Effector memory CD8-positive, alpha-beta T cell (primary cell): ENCODE measurements around the gene GRAMD1B.
"Not testable (repeated sequence)": the region's sequence is repeated elsewhere in the genome, so short reads cannot be mapped to it uniquely, and the experiment has no call there.

Experiments used
- ATAC-seq: fragments of 150-1000 bp; cut with Tn5 transposase; replicated peaks from 2 replicates; pipeline ENCODE4 v1.10.0; 2021; ENCODE audit warnings: mild to moderate bottlenecking, moderate library complexity
- DNase-seq, 3 experiments: peaks; one replicate each; pipeline ENCODE4 v3.0.0; 2021
- H3K27ac Mint-ChIP-seq, 2 donors: one replicate each; pipeline ENCODE4 v1.8.0; 2022; ENCODE audit warnings: mild to moderate bottlenecking in 2 of 2, mixed read lengths in 2 of 2, moderate library complexity in 2 of 2
- H3K27me3 Mint-ChIP-seq, 2 donors: one replicate each; pipeline ENCODE4 v1.8.0; 2022; ENCODE audit warnings: mixed read lengths in 2 of 2
- H3K36me3 Mint-ChIP-seq: one replicate; pipeline ENCODE4 v1.8.0; 2022; ENCODE audit warnings: mild to moderate bottlenecking, moderate library complexity, mixed read lengths; ENCODE audit not compliant: insufficient read depth
- H3K4me1 Mint-ChIP-seq, 2 donors: one replicate each; pipeline ENCODE4 v1.8.0; 2022; ENCODE audit warnings: low read depth in 2 of 2, mixed read lengths in 2 of 2
- H3K4me3 Mint-ChIP-seq, 2 donors: one replicate each; pipeline ENCODE4 v1.8.0; 2022; ENCODE audit warnings: mild to moderate bottlenecking in 2 of 2, mixed read lengths in 2 of 2, moderate library complexity in 2 of 2
- H3K9me3 Mint-ChIP-seq, 2 donors: one replicate each; pipeline ENCODE4 v1.8.0; 2022; ENCODE audit warnings: mixed read lengths in 2 of 2

Gene GRAMD1B

DNA sequence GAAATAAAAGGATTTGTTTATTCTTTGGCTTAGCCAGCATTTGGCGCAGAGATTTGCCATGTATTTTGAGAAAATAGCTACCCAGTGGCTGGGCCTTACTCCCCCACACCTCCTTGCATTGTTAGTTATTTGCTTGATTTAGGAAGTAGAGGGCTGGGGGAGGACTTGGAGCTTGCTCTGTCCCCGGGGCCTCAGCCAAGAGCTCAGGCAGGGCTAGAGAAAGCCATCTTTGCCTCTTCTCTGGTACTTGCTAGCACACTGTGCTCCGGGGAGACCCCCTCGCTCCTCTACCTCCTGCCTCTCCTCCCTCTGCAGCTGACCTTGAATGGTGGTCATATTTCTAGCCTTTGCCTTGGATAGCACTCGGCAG is 131.3 kb downstream of the GRAMD1B start:
- Mint-ChIP-seq H3K9me3 (no peaks in the 10 kb centered on the region), H3K4me3 (no peak overlapping the region), H3K27me3 (no peaks in the 10 kb centered on the region), H3K27ac (no peak overlapping the region), H3K4me1 (peaks cover 4 to 10% of the 10 kb centered on the region in 2 donors), H3K36me3 (no peaks in the 10 kb centered on the region)
- DNase-seq (no peak), ATAC-seq (no peak)

DNA sequence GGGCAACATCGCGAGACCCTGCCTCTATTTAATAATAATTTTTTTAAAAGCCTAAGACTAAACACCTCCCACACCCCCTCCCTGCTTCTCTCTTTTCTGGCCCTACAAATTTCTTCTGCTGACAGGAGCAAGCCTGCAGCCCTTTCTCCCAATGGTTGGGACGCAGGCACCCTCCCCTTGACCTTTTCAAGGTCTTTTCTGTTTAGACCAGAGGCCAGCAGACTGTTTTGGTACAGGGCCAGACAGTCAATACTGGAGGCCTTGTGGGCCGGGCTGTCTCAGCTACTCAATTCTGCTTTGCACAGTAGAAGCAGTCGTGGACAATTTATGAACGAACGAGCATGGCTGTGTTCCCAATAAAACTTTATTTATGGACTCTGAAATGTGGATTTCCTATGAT is 132.1 kb downstream of the GRAMD1B start:
- DNase-seq (no peak), ATAC-seq (no peak)
- H3K27ac Mint-ChIP-seq: no peak overlapping the region
- H3K4me1 Mint-ChIP-seq: peaks cover 4 to 10% of the 10 kb centered on the region in 2 donors
- no peaks in the 10 kb centered on the region for H3K27me3 Mint-ChIP-seq
- H3K9me3 Mint-ChIP-seq: no peaks in the 10 kb centered on the region
- no peaks in the 10 kb centered on the region for H3K36me3 Mint-ChIP-seq
- no peak overlapping the region for H3K4me3 Mint-ChIP-seq

- Mint-ChIP-seq H3K4me3 (no peak overlapping the region), H3K36me3 (no peaks in the 10 kb centered on the region), H3K9me3 (no peaks in the 10 kb centered on the region), H3K27me3 (no peaks in the 10 kb centered on the region), H3K27ac (no peak overlapping the region), H3K4me1 (peaks cover 4 to 10% of the 10 kb centered on the region in 2 donors)
- ATAC-seq: no peak
- no peak for DNase-seq
Measured at GRCh38 chr11:123562829-123563228, 132.8 kb downstream of the GRAMD1B start.

- Mint-ChIP-seq H3K9me3 (no peaks in the 10 kb centered on the region), H3K27ac (no peak overlapping the region), H3K36me3 (no peaks in the 10 kb centered on the region), H3K4me3 (no peak overlapping the region), H3K27me3 (no peaks in the 10 kb centered on the region), H3K4me1 (peaks cover 4 to 10% of the 10 kb centered on the region in 2 donors)
- DNase-seq: no peak
- ATAC-seq: no peak
Measured at GRCh38 chr11:123564221-123564620, 134.2 kb downstream of the GRAMD1B start.

DNA sequence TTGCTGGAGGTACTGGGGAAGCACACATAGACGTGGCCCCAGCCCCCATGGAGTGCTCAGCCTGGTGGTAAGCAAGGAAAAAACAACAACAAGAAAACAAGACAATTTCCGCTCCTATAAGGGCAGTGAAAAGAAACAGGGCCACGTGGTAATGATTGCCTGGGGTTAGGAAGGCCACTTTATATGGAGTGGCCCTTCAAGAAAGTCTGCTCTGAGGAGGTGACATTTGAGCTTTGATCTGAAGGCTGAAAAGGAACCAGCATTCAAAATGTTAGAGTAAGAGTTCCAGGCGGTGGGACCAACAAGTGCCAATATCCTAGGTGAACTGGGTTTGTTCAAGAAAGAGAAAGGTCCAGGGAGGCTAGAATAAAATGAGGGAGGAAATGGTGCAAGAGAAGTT is 136.8 kb downstream of the GRAMD1B start:
- H3K27me3 Mint-ChIP-seq: no peaks in the 10 kb centered on the region
- DNase-seq: no peak
- H3K4me1 Mint-ChIP-seq: peaks cover 0 to 7% of the 10 kb centered on the region in 2 donors
- H3K4me3 Mint-ChIP-seq: no peak overlapping the region
- no peak overlapping the region for H3K27ac Mint-ChIP-seq
- no peaks in the 10 kb centered on the region for H3K9me3 Mint-ChIP-seq
- H3K36me3 Mint-ChIP-seq: no peaks in the 10 kb centered on the region
- no peak for ATAC-seq

- no peak for ATAC-seq
- peaks cover 0 to 7% of the 10 kb centered on the region in 2 donors for H3K4me1 Mint-ChIP-seq
Measured at GRCh38 chr11:123567466-123567865, 137.4 kb downstream of the GRAMD1B start.

DNA sequence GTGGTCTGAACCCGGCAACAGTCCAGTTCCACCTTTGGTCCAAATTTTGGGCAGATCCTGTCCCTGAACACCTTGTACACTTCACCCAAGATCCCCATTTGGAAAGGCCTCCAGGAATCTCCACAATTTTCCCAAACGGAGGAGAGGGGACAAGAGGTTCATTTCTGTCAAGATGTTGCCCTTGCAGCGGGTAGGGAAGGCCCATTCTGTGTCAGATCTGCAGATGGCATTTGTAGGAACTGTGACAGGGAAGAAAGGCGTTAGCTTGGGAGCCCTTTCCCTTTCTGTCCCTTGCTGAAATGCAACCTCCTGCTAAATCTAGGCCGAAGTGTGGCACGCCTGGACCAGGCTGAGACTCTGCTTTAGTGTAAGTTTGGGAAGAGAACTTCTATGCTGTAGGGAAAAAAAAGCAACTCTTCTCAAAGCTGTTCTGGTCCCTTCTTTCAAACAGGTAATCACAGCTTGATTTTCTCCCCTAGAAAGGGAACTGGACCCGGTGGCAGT is 138.3 kb downstream of the GRAMD1B start:
- H3K4me3 Mint-ChIP-seq: no peak overlapping the region
- H3K27ac Mint-ChIP-seq: no peak overlapping the region
- no peaks in the 10 kb centered on the region for H3K27me3 Mint-ChIP-seq
- H3K9me3 Mint-ChIP-seq: no peaks in the 10 kb centered on the region
- H3K36me3 Mint-ChIP-seq: no peaks in the 10 kb centered on the region
- no peak for DNase-seq
- ATAC-seq: no peak
- no peaks in the 10 kb centered on the region for H3K4me1 Mint-ChIP-seq

More at GRCh38 chr11:123567466-123567865, 137.4 kb downstream of the GRAMD1B start:
- no peak overlapping the region for H3K4me3 Mint-ChIP-seq
- H3K9me3 Mint-ChIP-seq: no peaks in the 10 kb centered on the region
- no peak overlapping the region for H3K27ac Mint-ChIP-seq
- H3K27me3 Mint-ChIP-seq: no peaks in the 10 kb centered on the region
- no peak for DNase-seq
- no peaks in the 10 kb centered on the region for H3K36me3 Mint-ChIP-seq

GRCh38 chr11:123569393-123569792 is 139.3 kb downstream of the GRAMD1B start:
- H3K27ac Mint-ChIP-seq: no peak overlapping the region

DNA sequence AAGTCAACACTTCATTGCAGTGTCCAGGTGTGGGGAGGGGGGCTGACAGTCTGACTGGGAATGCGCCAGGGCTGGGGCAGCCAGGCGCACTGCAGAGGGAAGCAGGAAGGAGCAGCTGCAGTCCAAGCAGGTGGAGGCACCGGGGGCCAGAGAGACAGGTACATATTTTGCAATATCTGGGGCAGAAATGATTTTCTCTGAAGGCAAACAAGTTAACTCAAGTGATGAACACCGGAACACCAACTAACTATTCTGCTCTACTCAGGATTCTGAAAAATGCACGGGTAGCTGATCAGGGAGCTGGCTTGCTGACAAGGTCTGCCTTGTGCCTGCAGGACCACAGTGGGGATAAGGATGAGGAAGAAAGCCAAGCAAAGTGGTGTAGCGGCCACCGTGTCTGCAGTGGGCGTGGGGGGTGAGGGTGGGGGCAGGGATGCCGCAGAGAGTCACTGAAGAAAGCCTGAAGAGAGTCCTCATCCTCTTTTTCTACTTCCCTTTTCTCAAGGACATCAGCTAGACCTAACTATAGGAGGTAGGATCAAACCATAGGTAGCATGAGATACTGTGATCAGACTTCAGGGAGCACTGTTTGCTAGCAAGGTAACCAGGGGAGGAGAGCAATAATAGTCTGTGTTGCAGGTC is 141.0 kb downstream of the GRAMD1B start:
- H3K36me3 Mint-ChIP-seq: no peaks in the 10 kb centered on the region
- ATAC-seq: no peak
- no peak for DNase-seq
- no peaks in the 10 kb centered on the region for H3K27me3 Mint-ChIP-seq
- H3K9me3 Mint-ChIP-seq: no peaks in the 10 kb centered on the region
- peaks cover 0 to 2% of the 10 kb centered on the region in 2 donors for H3K4me1 Mint-ChIP-seq
- H3K4me3 Mint-ChIP-seq: no peak overlapping the region
- H3K27ac Mint-ChIP-seq: no peak overlapping the region

More at GRCh38 chr11:123569393-123569792, 139.3 kb downstream of the GRAMD1B start:
- ATAC-seq (no peak), DNase-seq (no peak)
- H3K36me3 Mint-ChIP-seq: no peaks in the 10 kb centered on the region
- no peak overlapping the region for H3K4me3 Mint-ChIP-seq
- no peaks in the 10 kb centered on the region for H3K4me1 Mint-ChIP-seq
- H3K27me3 Mint-ChIP-seq: no peaks in the 10 kb centered on the region
- H3K9me3 Mint-ChIP-seq: no peaks in the 10 kb centered on the region

DNA sequence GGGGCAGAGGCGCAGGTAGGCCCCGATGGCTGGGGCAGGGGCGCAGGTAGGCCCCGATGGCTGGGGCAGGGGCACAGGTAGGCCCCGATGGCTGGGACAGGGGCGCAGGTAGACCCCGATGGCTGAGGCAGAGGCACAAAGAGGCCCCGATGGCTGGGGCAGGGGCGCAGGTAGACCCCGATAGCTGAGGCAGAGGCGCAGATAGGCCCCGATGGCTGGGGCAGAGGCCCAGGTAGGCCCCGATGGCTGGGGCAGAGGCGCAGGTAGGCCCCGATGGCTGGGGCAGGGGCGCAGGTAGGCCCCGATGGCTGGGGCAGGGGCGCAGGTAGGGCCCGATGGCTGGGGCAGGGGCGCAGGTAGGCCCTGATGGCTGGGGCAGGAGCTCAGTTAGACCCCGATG is 142.7 kb downstream of the GRAMD1B start:
- not testable (repeated sequence) for H3K27ac Mint-ChIP-seq

DNA sequence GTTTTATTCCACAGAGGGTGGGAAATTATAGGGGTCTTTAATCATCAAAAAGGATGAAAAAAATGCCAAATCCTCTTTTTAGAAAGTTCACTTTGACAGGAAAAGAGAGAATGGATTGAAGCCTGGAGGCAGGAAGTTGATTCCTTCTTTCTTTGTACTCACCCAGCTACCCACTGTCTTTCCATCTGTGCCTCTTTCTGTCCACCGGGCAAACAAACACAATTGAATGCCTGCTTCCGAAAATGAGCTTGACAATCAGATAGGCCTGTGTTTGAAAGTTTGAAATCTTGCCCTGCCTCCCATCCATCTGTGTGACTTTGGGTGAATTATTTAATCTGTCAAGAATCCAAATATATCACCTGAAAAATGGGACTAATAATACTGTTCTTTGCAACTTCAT is 143.2 kb downstream of the GRAMD1B start:
- Mint-ChIP-seq H3K4me1 (peaks cover 12 to 14% of the 10 kb centered on the region in 2 donors), H3K9me3 (no peaks in the 10 kb centered on the region), H3K36me3 (no peaks in the 10 kb centered on the region), H3K27me3 (no peaks in the 10 kb centered on the region), H3K27ac (no peak overlapping the region), H3K4me3 (no peak overlapping the region)
- ATAC-seq (no peak), DNase-seq (no peak)

More for the DNA sequence above, 142.7 kb downstream of the GRAMD1B start:
- ATAC-seq, H3K9me3 Mint-ChIP-seq, H3K36me3 Mint-ChIP-seq, DNase-seq, H3K27me3 Mint-ChIP-seq, H3K4me3 Mint-ChIP-seq: not testable (repeated sequence)
- H3K4me1 Mint-ChIP-seq: peaks cover 12 to 14% of the 10 kb centered on the region in 2 donors

DNA sequence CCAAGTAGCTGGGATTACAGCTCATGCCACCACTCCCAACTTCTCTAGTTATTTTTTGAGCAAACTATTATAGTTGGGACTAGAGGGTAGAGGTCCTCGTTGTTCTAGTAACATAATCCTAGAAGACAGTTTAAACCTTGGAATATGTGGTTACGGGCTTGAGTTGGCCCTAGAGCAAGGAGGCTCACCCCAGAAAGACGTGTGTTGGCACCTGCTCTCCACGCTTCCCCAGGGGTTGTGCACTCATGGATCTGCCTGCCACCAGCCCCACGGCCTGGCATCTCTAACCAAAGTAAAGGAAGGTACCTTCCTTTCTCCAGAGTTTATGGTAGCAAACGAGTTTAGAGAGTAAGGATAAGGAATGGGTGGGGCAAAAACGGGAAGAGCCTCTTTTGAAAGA is 145.4 kb downstream of the GRAMD1B start:
- no peak for DNase-seq
- Mint-ChIP-seq H3K4me1 (peaks cover 14 to 16% of the 10 kb centered on the region in 2 donors), H3K36me3 (no peaks in the 10 kb centered on the region), H3K9me3 (no peaks in the 10 kb centered on the region), H3K27ac (no peak overlapping the region), H3K27me3 (no peaks in the 10 kb centered on the region), H3K4me3 (no peak overlapping the region)
- ATAC-seq: no peak

- no peak for ATAC-seq
Measured at GRCh38 chr11:123576082-123576481, 146.0 kb downstream of the GRAMD1B start.

DNA sequence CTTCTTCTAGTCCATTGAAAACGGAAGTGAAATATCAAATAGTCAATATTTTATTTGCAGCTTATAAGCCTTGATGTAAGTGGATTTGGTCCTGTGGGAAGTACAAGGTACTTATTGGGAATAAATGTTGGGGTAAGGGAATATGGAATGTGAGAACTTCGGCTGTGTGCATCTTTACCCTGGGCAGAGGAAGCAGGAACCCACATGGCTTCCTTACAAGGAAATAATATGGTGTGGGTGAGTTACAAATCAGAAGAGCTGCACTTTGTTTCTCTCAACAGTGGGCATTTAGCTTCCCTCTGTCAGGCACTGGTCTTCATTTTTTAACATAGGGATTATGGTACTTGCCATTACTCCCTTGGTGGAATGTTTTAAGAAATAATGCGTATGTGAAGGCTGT is 146.4 kb downstream of the GRAMD1B start:
- no peaks in the 10 kb centered on the region for H3K36me3 Mint-ChIP-seq
- peak overlapping the region; percentile 0 to 30 for H3K4me3 Mint-ChIP-seq
- no peaks in the 10 kb centered on the region for H3K27me3 Mint-ChIP-seq
- H3K27ac Mint-ChIP-seq: peak overlapping the region in 1 of 2 donors; percentile 6
- H3K4me1 Mint-ChIP-seq: peaks cover 21 to 23% of the 10 kb centered on the region in 2 donors
- ATAC-seq: no peak
- DNase-seq: no peak
- no peaks in the 10 kb centered on the region for H3K9me3 Mint-ChIP-seq

More at GRCh38 chr11:123576082-123576481, 146.0 kb downstream of the GRAMD1B start:
- no peaks in the 10 kb centered on the region for H3K36me3 Mint-ChIP-seq
- no peaks in the 10 kb centered on the region for H3K9me3 Mint-ChIP-seq
- H3K4me1 Mint-ChIP-seq: peaks cover 20 to 22% of the 10 kb centered on the region in 2 donors
- H3K27me3 Mint-ChIP-seq: no peaks in the 10 kb centered on the region
- peak overlapping the region in 1 of 2 donors; percentile 30 for H3K4me3 Mint-ChIP-seq
- no peak for DNase-seq
- peak overlapping the region in 1 of 2 donors; percentile 6 for H3K27ac Mint-ChIP-seq
